ENCODE data around the gene CDC20. TPM values are rescaled to one million over a fixed set of nuclear protein-coding genes. Genes with fewer than 3 reads are reported as not detected.
"Not testable (repeated sequence)": the region's sequence is repeated elsewhere in the genome, so short reads cannot be mapped to it uniquely, and the experiment has no call there.

The CDC20 gene
- total RNA-seq, 1 donor from 2014 or later: 84.3 TPM

GRCh38 chr1:43389326-43390313 is 30.8 kb downstream of the CDC20 start, which contains the start of the genes MED8 and SZT2:
Gene MED8 (minus strand): TSS chr1:43389800. CDS start chr1:43389764, 36 bp downstream.
Gene SZT2 (plus strand): TSS chr1:43389899. CDS start chr1:43389969, 70 bp downstream.
- H3K36me3 Mint-ChIP-seq (ENCODE audit: low read depth): peaks cover 37% of the 10 kb centered on the region
- intact Hi-C loops (cut with micrococcal nuclease): loop anchor here (1.0 to 2.0 kb wide), 4 partner anchors 21 to 543 kb away; partner anchors contain the start of genes CDC20, CFAP57, EBNA1BP2 and ELOVL1
- peak within 1 kb of the TSS; percentile 95 for H3K27ac Mint-ChIP-seq
- H3K9me3 Mint-ChIP-seq: no peaks in the 10 kb centered on the region
- peak within 1 kb of the TSS; percentile 99 for H3K4me3 Mint-ChIP-seq
- H3K4me1 Mint-ChIP-seq: peaks cover 40% of the 10 kb centered on the region
- no peaks in the 10 kb centered on the region for H3K27me3 Mint-ChIP-seq
- peak; percentile 99 for DNase-seq

- H3K27ac Mint-ChIP-seq: no peak overlapping the region
- H3K4me1 Mint-ChIP-seq: peaks cover 31% of the 10 kb centered on the region
- H3K27me3 Mint-ChIP-seq: no peaks in the 10 kb centered on the region
- H3K4me3 Mint-ChIP-seq: peak overlapping the region; percentile 16
- DNase-seq: no peak
- H3K9me3 Mint-ChIP-seq: no peaks in the 10 kb centered on the region
- intact Hi-C loops (cut with micrococcal nuclease): no loop called here
- H3K36me3 Mint-ChIP-seq (ENCODE audit: low read depth): peaks cover 18% of the 10 kb centered on the region
Observed at GRCh38 chr1:43392702-43393101, 33.9 kb downstream of the CDC20 start.

- H3K27ac Mint-ChIP-seq: no peak overlapping the region
- H3K4me1 Mint-ChIP-seq: peaks cover 14% of the 10 kb centered on the region
- no peaks in the 10 kb centered on the region for H3K9me3 Mint-ChIP-seq
- no peaks in the 10 kb centered on the region for H3K27me3 Mint-ChIP-seq
- DNase-seq: no peak
- intact Hi-C loops (cut with micrococcal nuclease): no loop called here
- H3K4me3 Mint-ChIP-seq: no peak overlapping the region
- peaks cover 19% of the 10 kb centered on the region for H3K36me3 Mint-ChIP-seq (ENCODE audit: low read depth)
Observed at GRCh38 chr1:43395523-43395922, 36.7 kb downstream of the CDC20 start.

GRCh38 chr1:43396059-43396458 is 37.3 kb downstream of the CDC20 start:
- peaks cover 19% of the 10 kb centered on the region for H3K36me3 Mint-ChIP-seq (ENCODE audit: low read depth)
- no peak overlapping the region for H3K27ac Mint-ChIP-seq
- H3K4me3 Mint-ChIP-seq: no peak overlapping the region
- intact Hi-C loops (cut with micrococcal nuclease): no loop called here
- peaks cover 9% of the 10 kb centered on the region for H3K4me1 Mint-ChIP-seq
- DNase-seq: no peak
- H3K27me3 Mint-ChIP-seq: no peaks in the 10 kb centered on the region
- H3K9me3 Mint-ChIP-seq: no peaks in the 10 kb centered on the region

- intact Hi-C loops (cut with micrococcal nuclease): no loop called here
- Mint-ChIP-seq H3K9me3 (no peaks in the 10 kb centered on the region), H3K4me3 (no peak overlapping the region), H3K27me3 (no peaks in the 10 kb centered on the region), H3K4me1 (no peaks in the 10 kb centered on the region), H3K27ac (no peak overlapping the region), H3K36me3 (ENCODE audit: low read depth) (peaks cover 20% of the 10 kb centered on the region)
- no peak for DNase-seq
Observed at GRCh38 chr1:43398227-43398626, 39.4 kb downstream of the CDC20 start.

GRCh38 chr1:43400441-43400840 is 41.7 kb downstream of the CDC20 start:
- H3K4me3 Mint-ChIP-seq, H3K27ac Mint-ChIP-seq: not testable (repeated sequence)
- H3K36me3 Mint-ChIP-seq (ENCODE audit: low read depth): peaks cover 33% of the 10 kb centered on the region

GRCh38 chr1:43402089-43402865 is 43.5 kb downstream of the CDC20 start:
- Mint-ChIP-seq H3K9me3 (no peaks in the 10 kb centered on the region), H3K4me3 (no peak overlapping the region), H3K36me3 (ENCODE audit: low read depth) (peaks cover 41% of the 10 kb centered on the region), H3K27me3 (no peaks in the 10 kb centered on the region), H3K27ac (no peak overlapping the region), H3K4me1 (no peaks in the 10 kb centered on the region)
- no peak for DNase-seq
- intact Hi-C loops (cut with micrococcal nuclease): no loop called here

More at GRCh38 chr1:43400441-43400840, 41.7 kb downstream of the CDC20 start:
- DNase-seq; H3K9me3 Mint-ChIP-seq; H3K4me1 Mint-ChIP-seq; intact Hi-C loops (cut with micrococcal nuclease); H3K27me3 Mint-ChIP-seq: not testable (repeated sequence)

GRCh38 chr1:43404353-43404752 is 45.6 kb downstream of the CDC20 start:
- H3K27ac Mint-ChIP-seq: no peak overlapping the region
- intact Hi-C loops (cut with micrococcal nuclease): no loop called here
- H3K27me3 Mint-ChIP-seq: no peaks in the 10 kb centered on the region
- no peaks in the 10 kb centered on the region for H3K4me1 Mint-ChIP-seq
- H3K36me3 Mint-ChIP-seq (ENCODE audit: low read depth): peaks cover 41% of the 10 kb centered on the region
- H3K4me3 Mint-ChIP-seq: no peak overlapping the region
- no peaks in the 10 kb centered on the region for H3K9me3 Mint-ChIP-seq
- DNase-seq: no peak

- DNase-seq: no peak
- intact Hi-C loops (cut with micrococcal nuclease): no loop called here
- Mint-ChIP-seq H3K27me3 (no peaks in the 10 kb centered on the region), H3K4me1 (no peaks in the 10 kb centered on the region), H3K9me3 (no peaks in the 10 kb centered on the region), H3K27ac (no peak overlapping the region), H3K4me3 (no peak overlapping the region), H3K36me3 (ENCODE audit: low read depth) (peaks cover 46% of the 10 kb centered on the region)
Observed at GRCh38 chr1:43405219-43405875, 46.6 kb downstream of the CDC20 start.

- no peaks in the 10 kb centered on the region for H3K27me3 Mint-ChIP-seq
- no peak overlapping the region for H3K27ac Mint-ChIP-seq
- DNase-seq: no peak
- no peaks in the 10 kb centered on the region for H3K4me1 Mint-ChIP-seq
- no peaks in the 10 kb centered on the region for H3K9me3 Mint-ChIP-seq
- peaks cover 49% of the 10 kb centered on the region for H3K36me3 Mint-ChIP-seq (ENCODE audit: low read depth)
- no peak overlapping the region for H3K4me3 Mint-ChIP-seq
- intact Hi-C loops (cut with micrococcal nuclease): no loop called here
Observed at GRCh38 chr1:43405876-43406234, 47.1 kb downstream of the CDC20 start.

- intact Hi-C loops (cut with micrococcal nuclease): no loop called here
- Mint-ChIP-seq H3K4me3 (no peak overlapping the region), H3K4me1 (no peaks in the 10 kb centered on the region), H3K27ac (no peak overlapping the region), H3K9me3 (no peaks in the 10 kb centered on the region), H3K36me3 (ENCODE audit: low read depth) (peaks cover 41% of the 10 kb centered on the region), H3K27me3 (no peaks in the 10 kb centered on the region)
- DNase-seq: no peak
Observed at GRCh38 chr1:43410571-43410970, 51.8 kb downstream of the CDC20 start.

Data from activated CD4-positive, alpha-beta T cell treated with anti-CD3 and anti-CD28 coated beads, Interleukin-2, amount 10 ng/mL, durations not matched to agents 24 days and 14 days (primary cell).